ENCODE results near the gene RDH12.
"Not testable (repeated sequence)": the region's sequence is repeated elsewhere in the genome, so short reads cannot be mapped to it uniquely, and the experiment has no call there.

RDH12 gene

DNA sequence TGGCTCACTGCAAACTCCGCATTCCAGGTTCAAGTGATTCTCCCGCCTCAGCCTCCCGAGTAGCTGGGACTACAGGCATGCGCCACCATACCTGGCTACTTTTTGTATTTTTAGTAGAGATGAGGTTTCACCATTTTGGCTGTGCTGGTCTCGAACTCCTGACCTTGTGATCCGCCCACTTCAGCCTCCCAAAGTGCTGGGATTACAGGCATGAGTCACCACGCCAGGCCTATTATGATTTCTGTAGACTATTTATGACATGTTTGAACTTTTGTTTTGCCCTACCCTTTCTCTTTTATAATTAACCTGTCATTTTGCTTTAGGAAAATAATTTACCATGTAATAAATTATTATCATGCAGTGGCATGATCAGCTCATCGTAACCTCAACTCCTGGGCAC, at the start of gene RDH12:
Gene RDH12, plus strand, starts transcription at position 395 of the 400 bp plus-strand sequence. CDS start 20,757 bp downstream, outside the sequence.
- DNase-seq (ENCODE audit: insufficient read length, low spot score); FAIRE-seq: not testable (repeated sequence)

DNA sequence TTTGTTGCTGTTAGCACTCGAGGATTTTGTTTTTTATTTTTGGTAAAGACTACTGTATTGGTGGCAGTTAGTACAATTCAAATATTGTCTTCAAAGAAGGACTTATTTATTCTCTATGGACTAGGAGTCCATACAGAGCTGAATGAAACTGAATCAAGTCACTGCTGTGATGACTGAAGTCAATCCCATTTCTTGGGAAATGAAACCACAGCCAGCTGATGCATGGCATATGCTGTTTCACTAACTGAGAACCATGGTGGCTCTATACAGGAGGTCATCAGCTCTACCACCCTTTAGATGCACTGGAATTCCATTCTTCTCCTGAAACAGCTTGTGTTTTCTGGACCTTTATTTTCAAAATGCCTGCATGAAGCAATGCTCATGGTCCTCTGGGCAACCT, 49.5 kb upstream of the RDH12 start:
- FAIRE-seq (no peak), DNase-seq (ENCODE audit: insufficient read length, low spot score) (no peak)

GRCh38 chr14:67653651-67654280, 47.9 kb upstream of the RDH12 start:
- DNase-seq (ENCODE audit: insufficient read length, low spot score) (no peak), FAIRE-seq (no peak)

DNA sequence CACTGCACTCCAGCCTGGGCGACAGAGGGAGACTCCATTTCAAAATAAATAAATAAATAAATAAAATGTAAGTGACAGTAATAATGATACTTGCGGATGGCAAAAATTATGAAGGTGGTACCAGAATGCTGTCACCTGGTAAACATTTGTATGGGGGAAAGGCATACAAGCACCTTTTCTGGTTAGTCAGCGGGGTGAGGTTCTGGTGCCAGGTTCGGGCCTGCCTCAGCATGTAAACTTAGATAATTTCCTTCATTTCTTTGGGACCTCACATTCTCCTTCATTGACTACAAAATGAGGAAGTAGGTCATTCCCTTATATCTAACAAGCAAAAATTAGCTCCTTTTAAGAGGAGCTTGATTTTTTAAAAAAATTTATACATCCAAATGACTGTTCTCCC, 38.1 kb upstream of the RDH12 start:
- FAIRE-seq = no peak
- DNase-seq (ENCODE audit: insufficient read length, low spot score) = no peak

GRCh38 chr14:67665868-67666267, 35.8 kb upstream of the RDH12 start:
- DNase-seq (ENCODE audit: insufficient read length, low spot score) (no peak), FAIRE-seq (no peak)

GRCh38 chr14:67666750-67667449, 34.8 kb upstream of the RDH12 start:
- peak; percentile 92 for FAIRE-seq
- DNase-seq (ENCODE audit: insufficient read length, low spot score) = no peak

DNA sequence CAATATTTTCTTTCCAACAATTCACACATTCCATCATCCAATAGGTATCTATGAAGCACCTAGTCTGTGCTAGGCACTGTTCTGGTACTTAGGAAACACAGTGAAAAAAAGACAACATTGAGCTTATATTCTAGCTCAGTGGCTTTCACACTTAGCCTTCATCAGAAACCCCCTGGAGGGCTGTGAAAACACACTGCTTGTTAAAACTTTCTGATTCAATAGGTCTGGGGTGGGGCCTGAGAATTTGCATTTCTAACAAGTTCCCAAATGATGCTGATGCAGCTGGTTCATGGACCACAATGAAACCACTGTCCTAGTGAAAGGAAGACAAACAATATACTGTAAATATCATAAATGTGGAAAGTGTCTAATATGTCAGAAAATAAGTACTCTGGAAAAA, 33.1 kb upstream of the RDH12 start:
- DNase-seq (ENCODE audit: insufficient read length, low spot score) (no peak), FAIRE-seq (peak; percentile 71)

DNA sequence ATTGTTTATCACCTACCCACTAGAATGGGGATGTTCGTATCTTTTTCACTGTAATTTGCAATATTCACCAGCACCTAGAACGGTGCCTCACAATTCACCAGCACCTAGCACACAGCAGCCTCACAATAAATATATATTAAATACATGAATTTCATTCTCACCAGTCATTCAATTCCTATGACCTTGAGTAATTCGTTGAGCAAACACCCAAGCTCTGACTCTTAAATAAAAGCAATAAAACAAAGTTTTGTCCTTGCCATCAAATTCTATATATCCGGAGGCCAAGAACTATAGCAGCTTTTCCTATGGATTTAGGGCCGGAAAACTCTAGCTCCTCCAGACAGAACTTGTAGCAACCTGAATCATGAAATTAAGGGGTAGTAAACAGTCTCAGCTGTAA, 28.2 kb upstream of the RDH12 start:
- FAIRE-seq = no peak
- DNase-seq (ENCODE audit: insufficient read length, low spot score) = no peak

DNA sequence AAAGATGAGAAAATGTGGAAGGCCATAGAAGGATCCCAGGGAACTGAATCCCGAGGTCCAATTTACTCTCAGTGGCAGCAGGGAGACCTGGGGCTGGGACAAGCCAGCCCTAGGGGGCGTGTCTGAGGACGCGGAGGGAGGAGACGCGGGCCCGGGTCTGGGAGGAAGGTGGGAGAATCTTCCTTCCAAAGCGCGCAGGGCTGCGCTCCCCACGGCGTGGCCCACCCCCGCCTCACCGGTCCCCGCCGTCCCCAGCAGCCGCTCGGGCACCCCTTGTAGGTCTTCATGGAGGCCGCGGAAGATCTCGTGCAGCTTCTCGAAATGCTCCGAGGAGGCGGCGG, 27.6 kb upstream of the RDH12 start:
- DNase-seq (ENCODE audit: insufficient read length, low spot score) (no peak), FAIRE-seq (peak; percentile 70)

- peak; percentile 66 for FAIRE-seq
Observed at GRCh38 chr14:67674480-67675218, 27.0 kb upstream of the RDH12 start, which contains the start of gene VTI1B. Gene VTI1B (minus strand): TSS chr14:67674632. CDS start chr14:67674489, 143 bp downstream.

DNA sequence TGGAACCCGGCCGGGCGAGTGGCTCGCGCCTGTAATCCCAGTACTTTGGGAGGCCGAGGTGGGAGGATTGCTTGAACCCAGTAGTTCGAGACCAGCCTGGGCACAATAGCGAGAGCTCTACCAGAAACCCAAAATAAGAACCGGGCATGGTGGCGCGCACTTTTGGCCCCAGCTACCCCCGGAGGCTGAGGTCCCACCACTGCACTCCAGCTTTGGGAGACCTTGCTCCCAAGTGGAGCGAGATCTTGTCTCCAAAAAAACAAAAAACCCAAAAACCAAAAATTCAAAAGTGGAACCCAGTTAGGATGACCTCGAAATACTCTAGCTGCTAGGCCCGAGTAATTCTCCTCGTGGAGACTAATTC, 26.5 kb upstream of the RDH12 start:
- DNase-seq (ENCODE audit: insufficient read length, low spot score) = no peak
- no peak for FAIRE-seq

More at GRCh38 chr14:67674480-67675218, 27.0 kb upstream of the RDH12 start, which contains the start of gene VTI1B:
- DNase-seq (ENCODE audit: insufficient read length, low spot score) = peak; percentile 74

DNA sequence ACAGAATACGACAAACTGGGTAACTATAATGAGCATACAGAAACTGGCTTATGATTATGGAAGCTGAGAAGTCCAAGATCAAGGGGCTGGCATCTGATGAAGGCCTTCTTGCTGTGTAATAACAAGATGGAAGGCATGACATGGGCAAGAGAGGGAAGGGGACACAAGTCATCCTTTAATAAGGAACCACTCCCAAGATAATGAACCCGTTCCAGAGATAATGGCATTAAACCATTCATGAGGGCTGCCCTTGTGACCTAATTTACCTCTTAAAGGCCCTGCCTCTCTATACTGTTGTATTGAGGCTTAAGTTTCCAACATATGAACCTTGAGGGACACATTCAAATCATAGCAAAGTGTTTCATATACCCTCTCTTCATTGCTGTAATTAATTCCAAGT, 22.7 kb upstream of the RDH12 start:
- DNase-seq (ENCODE audit: insufficient read length, low spot score) = no peak
- FAIRE-seq = no peak

DNA sequence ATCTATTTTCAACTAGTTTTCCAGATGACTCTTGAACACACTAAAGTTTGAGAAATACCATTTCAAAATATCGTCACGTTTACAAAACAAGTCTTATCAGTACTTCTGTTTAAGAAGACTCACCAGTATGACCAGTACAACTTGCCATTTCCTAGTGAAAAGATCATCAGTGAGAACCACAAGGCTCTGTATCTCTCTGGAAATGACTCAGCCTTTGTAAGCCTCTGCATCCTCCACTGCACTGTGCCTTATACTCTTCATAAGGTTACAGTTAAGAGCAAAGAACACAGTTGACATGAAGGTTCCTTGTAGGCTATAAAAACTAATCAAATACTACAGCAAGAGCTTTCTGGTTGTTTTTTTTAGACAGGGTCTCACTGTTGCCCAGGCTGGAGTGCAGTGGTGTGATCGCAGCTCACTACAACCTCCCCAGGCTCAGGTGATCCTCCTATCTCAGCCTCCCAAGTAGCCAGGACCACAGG, 21.5 kb upstream of the RDH12 start:
- FAIRE-seq (peak; percentile 94), DNase-seq (ENCODE audit: insufficient read length, low spot score) (no peak)

- no peak for DNase-seq (ENCODE audit: insufficient read length, low spot score)
Observed at GRCh38 chr14:67680941-67681340, 20.7 kb upstream of the RDH12 start.

GRCh38 chr14:67683842-67684241, 17.8 kb upstream of the RDH12 start:
- FAIRE-seq = no peak
- DNase-seq (ENCODE audit: insufficient read length, low spot score) = no peak

More at GRCh38 chr14:67680941-67681340, 20.7 kb upstream of the RDH12 start:
- FAIRE-seq = no peak

DNA sequence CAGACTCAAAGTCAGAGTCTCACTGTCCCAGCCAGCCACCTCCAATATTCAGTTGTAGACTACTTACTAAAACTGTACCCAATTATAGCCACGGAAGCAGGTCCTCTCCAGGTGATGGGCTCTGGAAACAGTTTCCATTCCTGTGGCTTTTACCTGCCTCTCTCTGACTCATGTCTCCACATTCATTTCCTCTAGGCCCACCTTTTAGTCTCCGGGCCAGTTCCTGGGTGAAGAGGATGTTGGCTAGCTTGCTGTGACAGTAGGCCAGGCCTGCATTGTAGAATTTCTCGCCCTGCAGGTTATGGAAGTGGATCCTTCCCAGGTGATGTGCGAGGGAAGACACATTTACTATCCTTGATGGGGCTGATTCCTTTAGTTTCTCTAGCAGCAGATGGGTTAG, 11.7 kb upstream of the RDH12 start:
- FAIRE-seq = no peak
- DNase-seq (ENCODE audit: insufficient read length, low spot score) = no peak

GRCh38 chr14:67694791-67695393, 6.8 kb upstream of the RDH12 start:
- DNase-seq (ENCODE audit: insufficient read length, low spot score) (peak; percentile 73), FAIRE-seq (peak; percentile 92)

DNA sequence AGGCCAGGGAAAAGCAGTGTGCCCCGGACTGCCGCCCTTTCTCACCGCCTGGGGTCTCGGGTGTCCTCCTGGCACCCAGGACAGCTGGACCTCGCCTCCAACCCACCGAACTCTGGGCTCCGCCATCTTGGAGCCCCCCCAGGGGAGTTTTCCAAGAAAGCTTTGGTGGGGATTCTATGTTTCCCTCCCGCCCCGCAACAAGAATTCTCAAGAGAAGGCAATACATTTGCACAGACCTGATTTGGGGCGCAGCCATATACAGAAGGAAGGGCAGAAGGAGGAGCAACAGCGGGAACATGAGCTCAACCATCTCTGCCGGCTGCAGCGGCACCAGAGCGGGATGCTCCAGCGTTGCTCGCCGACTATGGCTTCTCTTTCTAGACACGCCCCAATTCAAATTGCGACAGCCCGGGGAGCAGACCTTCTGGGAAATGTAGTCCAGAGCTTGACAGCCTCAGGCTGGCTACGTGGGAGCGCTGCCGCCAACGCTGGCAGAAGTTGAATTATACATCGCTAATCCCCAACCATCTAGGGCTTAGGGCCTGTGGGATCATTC, 6.2 kb upstream of the RDH12 start, which contains the start of gene RDH11:
Gene RDH11, minus strand, starts transcription at position 371 of the 556 bp plus-strand sequence. Its CDS starts 61 bp downstream, at position 310.
- FAIRE-seq = peak; percentile 92
- peak; percentile 78 for DNase-seq (ENCODE audit: insufficient read length, low spot score)

DNA sequence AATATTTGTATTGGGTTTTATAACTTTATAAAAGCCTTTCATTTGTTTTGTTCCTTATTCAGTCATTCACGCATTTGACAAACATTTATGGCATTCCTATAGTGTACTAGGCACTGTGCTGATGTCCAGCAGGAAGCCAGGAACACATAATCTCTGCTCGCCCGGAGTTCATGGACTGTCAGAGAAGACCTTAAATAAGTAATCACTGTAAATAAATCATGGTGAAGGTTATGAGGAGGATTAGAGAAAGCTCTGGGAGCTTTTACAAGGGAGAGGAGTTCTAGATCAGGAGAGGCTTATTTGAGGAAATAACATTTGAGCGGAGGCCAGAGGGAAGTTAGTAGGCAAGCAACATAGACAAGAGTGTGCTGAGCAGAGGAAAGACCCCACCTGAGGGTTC, 4.7 kb upstream of the RDH12 start:
- DNase-seq (ENCODE audit: insufficient read length, low spot score) (no peak), FAIRE-seq (no peak)

DNA sequence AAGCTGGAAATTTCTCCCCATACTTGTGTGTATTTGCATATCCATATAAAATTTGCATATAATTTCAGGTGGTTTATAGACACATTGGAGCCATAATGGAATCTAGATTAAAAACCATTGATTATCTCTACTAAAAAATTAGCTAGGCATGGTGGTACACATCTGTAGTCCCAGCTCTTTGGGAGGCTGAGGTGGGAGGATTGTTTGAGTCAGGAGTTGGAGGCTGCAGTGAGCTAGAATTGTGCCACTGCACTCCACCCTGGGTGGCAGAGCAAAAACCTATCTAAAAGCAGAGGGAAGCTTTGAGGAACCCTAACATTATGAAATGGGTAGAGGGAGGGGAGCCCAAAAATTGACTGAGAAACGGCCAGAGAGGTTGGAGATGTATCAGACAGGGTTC, 3.5 kb upstream of the RDH12 start:
- DNase-seq (ENCODE audit: insufficient read length, low spot score) (no peak), FAIRE-seq (no peak)

DNA sequence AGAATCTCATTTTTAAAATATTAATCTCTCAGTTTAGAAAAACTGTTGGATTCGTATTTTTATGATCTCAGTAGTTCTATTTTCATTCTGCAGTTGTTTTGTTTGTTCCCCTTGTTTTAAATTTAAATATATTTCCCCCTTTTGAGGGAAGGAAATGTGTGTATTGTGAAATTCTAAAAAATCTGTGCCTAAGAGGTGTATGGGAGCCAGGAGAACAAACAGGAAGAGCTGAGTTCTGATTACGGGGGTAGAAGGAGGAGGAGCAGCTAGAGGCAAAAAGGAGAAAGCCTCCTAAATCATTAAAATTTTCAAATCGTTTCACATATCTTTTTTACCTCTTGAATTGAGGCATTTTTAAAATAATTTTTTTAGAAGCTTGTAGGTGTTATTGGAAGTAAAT, 2.3 kb downstream of the RDH12 start:
- DNase-seq (ENCODE audit: insufficient read length, low spot score) (no peak), FAIRE-seq (no peak)
